CD4-positive, alpha-beta memory T cell (primary cell): ENCODE data around the gene SLC6A6. TPM values are rescaled to one million over a fixed set of nuclear protein-coding genes. Genes with fewer than 3 reads are reported as not detected.
A peak's percentile ranks its signal among the peaks of the same experiment; 100 is the strongest.

Experiments
- CTCF ChIA-PET: fragments of 350-600 bp; sonication (Branson Sonifier 250); formaldehyde crosslinking; loops from one replicate; lab custom pipeline; 2021; ENCODE audit warnings: inconsistent platforms; ENCODE audit not compliant: partially characterized antibody; lab: Charles Lee
- POLR2A ChIA-PET: fragments of 350-600 bp; sonication (Branson Sonifier 250); formaldehyde crosslinking; loops from one replicate; lab custom pipeline; 2021; ENCODE audit not compliant: partially characterized antibody; lab: Charles Lee
- DNase-seq, 5 donors: peaks; one replicate each; pipeline versions ENCODE4 v3.0.0 to v3.0.0-alpha.2; 2020 to 2022; ENCODE audit warnings: mixed read lengths in 1 of 5
- H3K27ac ChIP-seq: one replicate; pipeline ENCODE4 v1.7.0; 2013; ENCODE audit warnings: low read depth, low read length
- H3K27me3 ChIP-seq: 2 replicates; pipeline ENCODE4 v1.7.0; 2013; ENCODE audit warnings: mild to moderate bottlenecking, low read length, moderate library complexity; ENCODE audit not compliant: insufficient read depth
- H3K36me3 ChIP-seq: 2 replicates; pipeline ENCODE4 v1.7.0; 2013; ENCODE audit warnings: mild to moderate bottlenecking, low read length, moderate library complexity; ENCODE audit not compliant: insufficient read depth
- H3K4me1 ChIP-seq: 2 replicates; pipeline ENCODE4 v1.7.0; 2013; ENCODE audit warnings: mild to moderate bottlenecking, low read length, moderate library complexity; ENCODE audit not compliant: insufficient read depth
- H3K4me3 ChIP-seq, 2 donors: one replicate each; pipeline ENCODE4 v1.7.0; 2013; ENCODE audit warnings: low read length in 2 of 2, mild to moderate bottlenecking in 1 of 2
- H3K9me3 ChIP-seq, 2 donors: one replicate each; pipeline ENCODE4 v1.7.0; 2013; ENCODE audit warnings: low read length in 2 of 2, control low read depth in 1 of 2; ENCODE audit not compliant: control insufficient read depth in 1 of 2
- H3K27ac Mint-ChIP-seq, 7 donors: one replicate each; pipeline ENCODE4 v1.8.0; 2020 to 2021; ENCODE audit warnings: mixed read lengths in 7 of 7, mild to moderate bottlenecking in 6 of 7, inconsistent platforms in 3 of 7, moderate library complexity in 3 of 7
- H3K27me3 Mint-ChIP-seq, 2 donors: one replicate each; pipeline ENCODE4 v1.8.0; 2020 to 2021; ENCODE audit warnings: mixed read lengths in 2 of 2
- H3K36me3 Mint-ChIP-seq, 2 donors: one replicate each; pipeline ENCODE4 v1.8.0; 2020 to 2021; ENCODE audit warnings: mixed read lengths in 2 of 2, inconsistent platforms in 1 of 2, mild to moderate bottlenecking in 1 of 2
- H3K4me1 Mint-ChIP-seq, 4 donors: one replicate each; pipeline ENCODE4 v1.8.0; 2020 to 2021; ENCODE audit warnings: mixed read lengths in 4 of 4, mild to moderate bottlenecking in 1 of 4
- H3K4me3 Mint-ChIP-seq, 8 donors: one replicate each; pipeline ENCODE4 v1.8.0; 2020 to 2021; ENCODE audit warnings: mixed read lengths in 8 of 8, mild to moderate bottlenecking in 7 of 8, moderate library complexity in 6 of 8, inconsistent platforms in 3 of 8
- H3K9me3 Mint-ChIP-seq, 8 donors: one replicate each; pipeline ENCODE4 v1.8.0; 2020 to 2021; ENCODE audit warnings: mixed read lengths in 8 of 8, mild to moderate bottlenecking in 5 of 8, inconsistent platforms in 3 of 8, moderate library complexity in 1 of 8
- intact Hi-C: fragments of 100-400 bp; cut with micrococcal nuclease; formaldehyde crosslinking; loops from one replicate; pipeline ENCODE4 v1.15.1; 2023
- polyA plus RNA-seq, 2 donors: library from polyadenylated mRNA; unstranded; fragments of 300-500 nt; fragmentation: Illumina TruSeq; gene quantifications; one replicate each; pipeline ENCODE4 v1.2.3, GENCODE V29; 2021
- total RNA-seq, 2 experiments: library from RNA; stranded (reverse); gene quantifications; one replicate each; pipeline ENCODE4 v1.2.3, GENCODE V29; 2021

Gene SLC6A6
- total and polyA plus RNA-seq, 4 experiments from 2014 or later: 3.8 to 51.8 (median 29.7) TPM

DNA sequence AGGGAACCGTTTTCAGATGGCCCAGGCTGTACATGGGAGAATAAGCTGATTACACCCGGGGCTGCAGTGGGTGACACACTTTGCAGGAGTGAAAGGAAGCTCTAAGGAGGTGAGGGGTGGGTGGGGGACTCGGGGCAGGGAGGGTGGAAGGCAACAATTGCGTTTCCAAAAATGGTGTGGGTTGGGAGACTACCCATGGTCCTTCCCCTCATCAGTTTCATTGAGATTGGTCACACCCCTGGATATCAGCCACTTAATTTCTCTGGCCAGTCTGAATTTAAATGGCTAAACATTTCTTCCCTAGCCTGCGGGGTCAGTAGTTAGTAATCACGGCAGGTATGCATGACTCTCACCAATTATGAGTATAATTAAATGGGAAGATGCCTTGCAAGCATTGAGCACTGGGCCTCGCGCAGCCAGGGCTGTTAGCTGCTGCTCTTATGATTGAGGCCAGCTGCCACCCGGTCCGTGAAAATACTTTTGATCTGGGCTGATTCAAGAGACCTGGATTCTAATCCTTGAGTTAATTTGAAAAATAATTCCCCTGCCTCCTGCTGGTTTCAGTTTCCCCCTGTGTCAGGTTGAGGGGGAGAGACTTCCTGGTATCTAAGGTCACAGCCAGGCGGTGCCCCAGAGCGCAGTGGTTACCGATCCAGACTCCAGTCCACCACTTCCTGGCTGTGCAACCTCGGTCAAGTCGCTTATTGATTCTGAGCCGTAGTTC is 23.3 kb downstream of the SLC6A6 start:
- Histone ChIP-seq H3K27ac (peak overlapping the region; percentile 98), H3K36me3 (no peaks in the 10 kb centered on the region), H3K9me3 (no peaks in the 10 kb centered on the region), H3K27me3 (no peaks in the 10 kb centered on the region), H3K4me3 (peak overlapping the region in 1 of 2 donors; percentile 9), H3K4me1 (peaks cover 89% of the 10 kb centered on the region)
- peak; percentile 51 to 79 (median 62) for DNase-seq
- intact Hi-C loops: loop anchor here (1.0 kb wide), 1 partner anchor 23 kb away; the partner anchor contains the start of gene SLC6A6
- CTCF ChIA-PET: interaction anchor here (1.0 to 3.3 kb wide), 6 partner anchors 12 to 42 kb away, joined by 3 to 16 read pairs (median 6); partner anchors contain the start of gene SLC6A6
- Mint-ChIP-seq H3K27me3 (no peaks in the 10 kb centered on the region), H3K4me3 (peak overlapping the region; percentile 73 to 91 (median 80)), H3K9me3 (no peaks in the 10 kb centered on the region), H3K27ac (peak overlapping the region; percentile 97 to 100 (median 100)), H3K36me3 (peaks cover 0 to 8% of the 10 kb centered on the region in 2 donors), H3K4me1 (peaks cover 71 to 98% (median 88%) of the 10 kb centered on the region in 4 donors)
- POLR2A ChIA-PET: interaction anchor here (1.1 to 18.6 kb wide), 7 partner anchors 8 to 301 kb away, joined by 4 to 394 read pairs (median 4); partner anchors contain the start of genes CHCHD4, SLC6A6 and TMEM43

DNA sequence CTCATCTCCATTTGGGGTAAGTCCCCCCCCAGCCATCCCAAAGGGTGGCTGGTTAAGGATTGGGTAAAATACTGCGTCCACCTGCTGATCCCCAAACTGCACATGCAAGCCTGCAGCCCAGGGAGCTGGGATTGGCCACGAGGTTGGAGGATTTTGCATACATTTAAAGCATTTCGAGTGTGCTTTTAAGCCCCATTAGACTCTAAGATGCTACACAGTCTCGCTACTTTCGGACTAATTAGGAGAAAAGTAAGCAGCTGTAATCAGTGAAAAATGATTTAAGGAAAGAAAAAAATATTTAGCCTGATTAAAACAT is 23.9 kb downstream of the SLC6A6 start:
- Mint-ChIP-seq H3K9me3 (no peaks in the 10 kb centered on the region), H3K36me3 (peaks cover 0 to 7% of the 10 kb centered on the region in 2 donors), H3K27ac (peak overlapping the region; percentile 97 to 100 (median 100)), H3K4me3 (peak overlapping the region; percentile 65 to 91 (median 80)), H3K27me3 (no peaks in the 10 kb centered on the region), H3K4me1 (peaks cover 76 to 98% (median 90%) of the 10 kb centered on the region in 4 donors)
- no peak for DNase-seq
- Histone ChIP-seq H3K36me3 (no peaks in the 10 kb centered on the region), H3K4me1 (peaks cover 94% of the 10 kb centered on the region), H3K4me3 (peak overlapping the region in 1 of 2 donors; percentile 4), H3K9me3 (no peaks in the 10 kb centered on the region), H3K27me3 (no peaks in the 10 kb centered on the region), H3K27ac (peak overlapping the region; percentile 98)
- CTCF ChIA-PET: interaction anchor here (1.1 to 3.3 kb wide), 7 partner anchors 11 to 41 kb away, joined by 3 to 16 read pairs (median 6); partner anchors contain the start of gene SLC6A6
- intact Hi-C loops: loop anchor here (1.0 kb wide), 1 partner anchor 24 kb away; the partner anchor contains the start of gene SLC6A6
- POLR2A ChIA-PET: interaction anchor here (0.8 to 18.6 kb wide), 4 partner anchors 11 to 302 kb away, joined by 4 to 394 read pairs (median 4); partner anchors contain the start of genes CHCHD4, LSM3, SLC6A6 and TMEM43

GRCh38 chr3:14428087-14429033 is 26.0 kb downstream of the SLC6A6 start:
- H3K4me1 Mint-ChIP-seq: peaks cover 84 to 100% (median 96%) of the 10 kb centered on the region in 4 donors
- Histone ChIP-seq H3K27me3 (no peaks in the 10 kb centered on the region), H3K4me3 (no peak overlapping the region), H3K4me1 (peaks cover 100% of the 10 kb centered on the region), H3K9me3 (no peaks in the 10 kb centered on the region), H3K27ac (peak overlapping the region; percentile 98), H3K36me3 (no peaks in the 10 kb centered on the region)
- CTCF ChIA-PET: interaction anchor here (0.6 to 3.3 kb wide), 8 partner anchors 18 to 1108 kb away, joined by 3 to 16 read pairs (median 3); partner anchors contain the start of genes LSM3, SLC6A6 and XPC
- no peaks in the 10 kb centered on the region for H3K27me3 Mint-ChIP-seq
- intact Hi-C loops: no loop called here
- peak overlapping the region; percentile 97 to 100 (median 100) for H3K27ac Mint-ChIP-seq
- H3K4me3 Mint-ChIP-seq: peak overlapping the region in 4 of 8 donors; percentile 52 to 81 (median 64)
- no peaks in the 10 kb centered on the region for H3K9me3 Mint-ChIP-seq
- DNase-seq: peak in 1 of 5 donors; percentile 46
- POLR2A ChIA-PET: interaction anchor here (1.1 to 18.6 kb wide), 3 partner anchors 12 to 25 kb away, joined by 3 to 394 read pairs (median 3); partner anchors contain the start of gene SLC6A6
- peaks cover 0 to 2% of the 10 kb centered on the region in 2 donors for H3K36me3 Mint-ChIP-seq

DNA sequence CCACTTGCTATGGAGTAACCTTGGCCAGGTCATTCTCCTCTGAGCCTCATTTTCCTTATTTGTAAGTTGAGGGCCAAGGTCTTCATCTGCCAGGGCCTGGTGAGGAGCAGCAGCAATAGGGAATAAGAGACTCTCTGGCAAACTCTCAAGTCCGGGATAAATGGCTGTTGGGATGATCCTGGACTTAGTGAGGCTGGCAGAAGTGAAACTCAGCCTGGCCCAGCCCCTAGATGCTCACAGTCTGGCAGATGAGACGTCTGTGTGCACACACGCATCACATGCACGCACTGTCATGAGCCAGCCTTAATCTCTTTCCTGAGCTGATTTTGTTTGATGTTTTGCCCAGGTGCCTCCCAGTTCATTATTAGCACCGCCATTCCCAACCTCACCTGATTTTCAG is 26.8 kb downstream of the SLC6A6 start:
- H3K4me1 Mint-ChIP-seq: peaks cover 80 to 100% (median 94%) of the 10 kb centered on the region in 4 donors
- Histone ChIP-seq H3K27ac (peak overlapping the region; percentile 98), H3K9me3 (no peaks in the 10 kb centered on the region), H3K36me3 (no peaks in the 10 kb centered on the region), H3K4me1 (peaks cover 100% of the 10 kb centered on the region), H3K27me3 (no peaks in the 10 kb centered on the region), H3K4me3 (no peak overlapping the region)
- H3K27ac Mint-ChIP-seq: peak overlapping the region; percentile 97 to 100 (median 100)
- ChIA-PET POLR2A (interaction anchor here (1.1 to 18.6 kb wide), 3 partner anchors 8 to 26 kb away, joined by 3 to 394 read pairs (median 7); partner anchors contain the start of gene SLC6A6), CTCF (interaction anchor here (1.3 to 5.6 kb wide), 3 partner anchors 18 to 30 kb away, joined by 3 to 52 read pairs (median 4); partner anchors contain the start of gene SLC6A6)
- intact Hi-C loops: no loop called here
- peak in 3 of 5 donors; percentile 11 to 46 (median 25) for DNase-seq
- peak overlapping the region in 6 of 8 donors; percentile 3 to 81 (median 40) for H3K4me3 Mint-ChIP-seq
- no peaks in the 10 kb centered on the region for H3K9me3 Mint-ChIP-seq
- peaks cover 0 to 2% of the 10 kb centered on the region in 2 donors for H3K36me3 Mint-ChIP-seq
- no peaks in the 10 kb centered on the region for H3K27me3 Mint-ChIP-seq

- Mint-ChIP-seq H3K36me3 (peaks cover 0 to 2% of the 10 kb centered on the region in 2 donors), H3K4me3 (peak overlapping the region in 6 of 8 donors; percentile 32 to 81 (median 54)), H3K27me3 (no peaks in the 10 kb centered on the region), H3K27ac (peak overlapping the region; percentile 97 to 100 (median 100)), H3K4me1 (peaks cover 80 to 100% (median 94%) of the 10 kb centered on the region in 4 donors), H3K9me3 (no peaks in the 10 kb centered on the region)
- H3K9me3 ChIP-seq: no peaks in the 10 kb centered on the region
- peak overlapping the region; percentile 98 for H3K27ac ChIP-seq
- intact Hi-C loops: no loop called here
- no peak overlapping the region for H3K4me3 ChIP-seq
- CTCF ChIA-PET: interaction anchor here (1.5 to 5.6 kb wide), 3 partner anchors 19 to 31 kb away, joined by 4 to 52 read pairs (median 44); partner anchors contain the start of gene SLC6A6
- POLR2A ChIA-PET: interaction anchor here (1.1 to 18.6 kb wide), 5 partner anchors 9 to 33 kb away, joined by 3 to 394 read pairs (median 7); partner anchors contain the start of gene SLC6A6
- peaks cover 100% of the 10 kb centered on the region for H3K4me1 ChIP-seq
- no peaks in the 10 kb centered on the region for H3K36me3 ChIP-seq
- no peak for DNase-seq
- no peaks in the 10 kb centered on the region for H3K27me3 ChIP-seq
Observed at GRCh38 chr3:14429640-14430039, 27.2 kb downstream of the SLC6A6 start.

- no peak for DNase-seq
- Histone ChIP-seq H3K9me3 (no peaks in the 10 kb centered on the region), H3K4me3 (no peak overlapping the region), H3K4me1 (peaks cover 100% of the 10 kb centered on the region), H3K27me3 (no peaks in the 10 kb centered on the region), H3K27ac (peak overlapping the region; percentile 98), H3K36me3 (no peaks in the 10 kb centered on the region)
- H3K36me3 Mint-ChIP-seq: peaks cover 0 to 2% of the 10 kb centered on the region in 2 donors
- intact Hi-C loops: no loop called here
- H3K9me3 Mint-ChIP-seq: no peaks in the 10 kb centered on the region
- no peaks in the 10 kb centered on the region for H3K27me3 Mint-ChIP-seq
- ChIA-PET POLR2A (interaction anchor here (1.1 to 18.6 kb wide), 5 partner anchors 9 to 222 kb away, joined by 4 to 394 read pairs (median 16); partner anchors contain the start of genes CCDC174 and SLC6A6), CTCF (interaction anchor here (1.5 to 5.6 kb wide), 3 partner anchors 19 to 31 kb away, joined by 4 to 52 read pairs (median 44); partner anchors contain the start of gene SLC6A6)
- peak overlapping the region in 7 of 8 donors; percentile 9 to 81 (median 52) for H3K4me3 Mint-ChIP-seq
- peaks cover 80 to 100% (median 94%) of the 10 kb centered on the region in 4 donors for H3K4me1 Mint-ChIP-seq
- peak overlapping the region; percentile 97 to 100 (median 100) for H3K27ac Mint-ChIP-seq
Observed at GRCh38 chr3:14430053-14430452, 27.6 kb downstream of the SLC6A6 start.
